GM19324 (cell line): Measurements from ENCODE around the gene STX7.
A peak's percentile ranks its signal among the peaks of the same experiment; 100 is the strongest.

Experiments used
- ATAC-seq: cut with Tn5 transposase; IDR thresholded peaks from one replicate; pipeline ENCODE4 v1.9.1; 2021; ENCODE audit warnings: mild to moderate bottlenecking, moderate library complexity; ENCODE audit not compliant: unreplicated experiment, low FRiP score

Gene STX7

GRCh38 chr6:132511210-132511830, 1.6 kb downstream of the STX7 start:
- no peak for ATAC-seq

GRCh38 chr6:132506869-132507808, 5.8 kb downstream of the STX7 start:
- ATAC-seq = no peak

- ATAC-seq = no peak
Observed at GRCh38 chr6:132506461-132506860, 6.5 kb downstream of the STX7 start.

GRCh38 chr6:132505158-132505557, 7.8 kb downstream of the STX7 start:
- no peak for ATAC-seq

GRCh38 chr6:132504757-132505156, 8.2 kb downstream of the STX7 start:
- ATAC-seq = no peak

- ATAC-seq = no peak
Observed at GRCh38 chr6:132499757-132500156, 13.2 kb downstream of the STX7 start.

GRCh38 chr6:132498638-132499037, 14.3 kb downstream of the STX7 start:
- peak; percentile 64 for ATAC-seq

GRCh38 chr6:132496519-132497180, 16.3 kb downstream of the STX7 start:
- no peak for ATAC-seq

GRCh38 chr6:132495604-132496079, 17.3 kb downstream of the STX7 start:
- peak; percentile 32 for ATAC-seq

- no peak for ATAC-seq
Observed at GRCh38 chr6:132494954-132495353, 18.0 kb downstream of the STX7 start.

- no peak for ATAC-seq
Observed at GRCh38 chr6:132491881-132492280, 21.0 kb downstream of the STX7 start.

GRCh38 chr6:132491303-132491702, 21.6 kb downstream of the STX7 start:
- no peak for ATAC-seq

- ATAC-seq = peak; percentile 67
Observed at GRCh38 chr6:132490478-132491204, 22.3 kb downstream of the STX7 start.

- peak; percentile 31 for ATAC-seq
Observed at GRCh38 chr6:132490024-132490423, 22.9 kb downstream of the STX7 start.

GRCh38 chr6:132489376-132489775, 23.5 kb downstream of the STX7 start:
- ATAC-seq = no peak

- ATAC-seq = no peak
Observed at GRCh38 chr6:132487762-132488161, 25.2 kb downstream of the STX7 start.

- no peak for ATAC-seq
Observed at GRCh38 chr6:132484680-132485018, 28.3 kb downstream of the STX7 start.

- no peak for ATAC-seq
Observed at GRCh38 chr6:132483779-132484679, 28.9 kb downstream of the STX7 start.

- ATAC-seq = no peak
Observed at GRCh38 chr6:132482581-132482980, 30.3 kb downstream of the STX7 start.

- no peak for ATAC-seq
Observed at GRCh38 chr6:132481189-132481588, 31.7 kb downstream of the STX7 start.
